MCF 10A (cell line): Measurements from ENCODE around the gene FBLN2. TPM values are rescaled to one million over a fixed set of nuclear protein-coding genes. Genes with fewer than 3 reads are reported as not detected.

Source experiments
- BruUV-seq: library from RNA; stranded (reverse); fragments of 400-500 nt; replicated peaks from 2 replicates; lab custom pipeline; 2021; lab: Mats Ljungman, UMichigan
- CTCF ChIA-PET: fragments of 300-600 bp; sonication (Branson Sonifier 250); formaldehyde crosslinking; extraction: SDS; loops from one replicate; lab custom pipeline; 2021; ENCODE audit warnings: antibody characterized with exemption, inconsistent platforms; lab: Yijun Ruan, JAX
- POLR2A ChIA-PET: fragments of 300-600, 350-650 bp; sonication (Branson Sonifier 250); formaldehyde crosslinking; extraction: SDS; loops from one replicate; lab custom pipeline; 2020; ENCODE audit warnings: antibody characterized with exemption, inconsistent platforms; lab: Yijun Ruan, JAX
- DNase-seq: peaks from one replicate; pipeline ENCODE4 v3.0.0-alpha.2; 2018; ENCODE audit not compliant: unreplicated experiment
- H3K27ac Mint-ChIP-seq: one replicate; pipeline ENCODE4 v1.8.0; 2022; ENCODE audit warnings: mild to moderate bottlenecking, low read depth, mixed read lengths; ENCODE audit not compliant: unreplicated experiment
- H3K27me3 Mint-ChIP-seq: one replicate; pipeline ENCODE4 v1.8.0; 2022; ENCODE audit warnings: mixed read lengths; ENCODE audit not compliant: insufficient read depth, unreplicated experiment
- H3K36me3 Mint-ChIP-seq: one replicate; pipeline ENCODE4 v1.8.0; 2022; ENCODE audit warnings: mild to moderate bottlenecking, moderate library complexity, mixed read lengths; ENCODE audit not compliant: insufficient read depth, unreplicated experiment
- H3K4me1 Mint-ChIP-seq: one replicate; pipeline ENCODE4 v1.8.0; 2022; ENCODE audit warnings: mixed read lengths; ENCODE audit not compliant: insufficient read depth, unreplicated experiment
- H3K4me3 Mint-ChIP-seq: one replicate; pipeline ENCODE4 v1.8.0; 2022; ENCODE audit warnings: mild to moderate bottlenecking, moderate library complexity, mixed read lengths; ENCODE audit not compliant: unreplicated experiment
- H3K9me3 Mint-ChIP-seq: one replicate; pipeline ENCODE4 v1.8.0; 2022; ENCODE audit warnings: mixed read lengths; ENCODE audit not compliant: unreplicated experiment
- CTCF ChIP-seq: fragments of 200-600 bp; IDR thresholded peaks from one replicate; pipeline ENCODE4 v1.8.0; 2022; ENCODE audit warnings: antibody characterized with exemption, mild to moderate bottlenecking; ENCODE audit not compliant: unreplicated experiment
- intact Hi-C: fragments of 100-400 bp; cut with micrococcal nuclease; formaldehyde crosslinking; loops from 2 replicates; pipeline ENCODE4 v1.14.1; 2022
- total RNA-seq: library from RNA; stranded (reverse); gene quantifications from 2 replicates; pipeline ENCODE4 v1.2.3, GENCODE V29; 2022

FBLN2 gene
- total RNA-seq, 1 experiment from 2014 or later = not detected

GRCh38 chr3:13563321-13563720, 14.4 kb downstream of the FBLN2 start:
- H3K9me3 Mint-ChIP-seq = no peaks in the 10 kb centered on the region
- peaks cover 16% of the 10 kb centered on the region for H3K4me1 Mint-ChIP-seq
- H3K27ac Mint-ChIP-seq = no peak overlapping the region
- H3K4me3 Mint-ChIP-seq = no peak overlapping the region
- no peaks in the 10 kb centered on the region for H3K27me3 Mint-ChIP-seq
- ChIA-PET POLR2A (interaction anchor here (0.6 kb wide), 1 partner anchor 53 kb away, joined by 3 read pairs; no protein-coding TSS in a partner anchor), CTCF (no interaction called here)
- H3K36me3 Mint-ChIP-seq = no peaks in the 10 kb centered on the region
- BruUV-seq = no TSS peak
- no peak for TF ChIP-seq CTCF
- no peak for DNase-seq
- intact Hi-C loops = no loop called here

GRCh38 chr3:13563911-13564310, 15.0 kb downstream of the FBLN2 start:
- no peaks in the 10 kb centered on the region for H3K36me3 Mint-ChIP-seq
- no peaks in the 10 kb centered on the region for H3K27me3 Mint-ChIP-seq
- peaks cover 16% of the 10 kb centered on the region for H3K4me1 Mint-ChIP-seq
- ChIA-PET POLR2A (interaction anchor here (0.6 kb wide), 1 partner anchor 54 kb away, joined by 3 read pairs; no protein-coding TSS in a partner anchor), CTCF (no interaction called here)
- no TSS peak for BruUV-seq
- no peaks in the 10 kb centered on the region for H3K9me3 Mint-ChIP-seq
- intact Hi-C loops = no loop called here
- TF ChIP-seq CTCF = no peak
- H3K27ac Mint-ChIP-seq = no peak overlapping the region
- no peak for DNase-seq
- H3K4me3 Mint-ChIP-seq = no peak overlapping the region

GRCh38 chr3:13564751-13565560, 16.0 kb downstream of the FBLN2 start:
- no TSS peak for BruUV-seq
- Mint-ChIP-seq H3K27ac (peak overlapping the region; percentile 57), H3K27me3 (no peaks in the 10 kb centered on the region), H3K36me3 (no peaks in the 10 kb centered on the region), H3K4me1 (peaks cover 9% of the 10 kb centered on the region), H3K4me3 (no peak overlapping the region), H3K9me3 (no peaks in the 10 kb centered on the region)
- DNase-seq = no peak
- intact Hi-C loops = no loop called here
- TF ChIP-seq CTCF = no peak
- ChIA-PET CTCF (no interaction called here), POLR2A (no interaction called here)

DNA sequence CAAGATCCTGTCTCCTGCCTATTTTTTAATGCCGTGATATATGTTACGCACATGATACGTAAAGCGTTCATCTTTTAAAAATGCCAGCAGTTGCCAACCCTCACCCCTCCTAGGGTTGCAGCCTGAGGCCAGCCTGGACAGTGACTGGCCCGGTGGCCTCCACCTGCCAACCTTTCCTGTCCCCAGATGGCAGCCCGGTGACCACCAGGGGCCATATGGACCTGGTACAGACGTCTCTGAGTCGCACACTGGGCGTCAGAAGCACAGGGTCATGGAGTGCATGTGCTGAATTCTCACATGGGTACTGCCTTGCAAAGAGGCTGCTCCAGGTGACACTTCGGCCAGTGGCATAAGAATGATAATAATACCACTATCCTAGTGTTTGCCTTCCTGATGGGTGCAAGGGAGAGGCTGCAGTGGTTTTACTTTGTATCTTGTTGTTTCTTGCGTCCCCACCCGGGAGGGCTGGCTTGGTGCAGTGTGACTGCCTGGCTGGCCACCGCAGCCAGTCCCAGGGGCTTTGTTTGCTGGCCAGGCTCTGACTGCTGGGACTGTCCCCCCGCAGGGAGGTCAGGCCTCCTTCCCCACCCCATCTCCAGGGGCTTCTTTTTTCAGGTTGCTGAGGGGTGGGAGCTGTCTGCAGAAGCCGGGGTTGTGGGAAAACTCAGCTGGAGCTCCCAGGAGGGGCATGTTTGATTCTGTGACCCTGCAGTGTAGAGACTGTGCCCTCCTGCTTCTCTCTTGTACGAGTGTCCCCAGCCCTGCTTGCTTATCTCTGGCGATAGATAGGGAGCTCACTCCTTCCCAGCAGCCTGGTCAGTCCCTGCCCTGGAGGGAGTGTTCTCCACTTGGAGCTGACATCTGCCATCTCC, 16.9 kb downstream of the FBLN2 start:
- Mint-ChIP-seq H3K27me3 (no peaks in the 10 kb centered on the region), H3K36me3 (no peaks in the 10 kb centered on the region), H3K27ac (no peak overlapping the region), H3K9me3 (no peaks in the 10 kb centered on the region), H3K4me3 (no peak overlapping the region), H3K4me1 (peaks cover under 1% of the 10 kb centered on the region)
- ChIA-PET POLR2A (no interaction called here), CTCF (interaction anchor here (0.5 to 0.6 kb wide), 2 partner anchors 81 to 724 kb away, joined by 3 read pairs; no protein-coding TSS in a partner anchor)
- intact Hi-C loops = no loop called here
- DNase-seq = no peak
- no peak for TF ChIP-seq CTCF
- BruUV-seq = no TSS peak
